HK-2 (cell line): ENCODE results near the gene CRYZL1.
"Not testable (repeated sequence)": the region's sequence is repeated elsewhere in the genome, so short reads cannot be mapped to it uniquely, and the experiment has no call there.

Source experiments
- DNase-seq: peaks from one replicate; pipeline ENCODE4 v3.0.0-alpha.2; 2018; ENCODE audit not compliant: unreplicated experiment

Gene CRYZL1

DNA sequence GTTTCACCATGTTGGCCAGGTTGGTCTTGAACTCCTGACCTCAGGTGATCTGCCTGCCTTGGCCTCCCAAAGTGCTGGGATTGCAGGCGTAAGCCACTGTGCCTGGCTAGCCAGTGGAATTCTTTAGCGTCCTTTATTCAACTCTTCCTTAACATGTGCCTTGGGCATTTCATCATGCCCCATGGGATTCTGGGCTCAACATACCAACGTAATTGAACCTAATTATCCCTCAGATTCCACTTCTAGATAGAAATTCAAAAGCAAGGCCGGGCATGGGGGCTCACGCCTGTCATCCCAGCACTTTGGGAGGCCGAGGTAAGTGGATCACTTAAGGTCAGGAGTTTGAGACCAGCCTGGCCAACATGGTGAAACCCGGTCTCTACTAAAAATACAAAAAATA lies 15.4 kb downstream of the CRYZL1 start:
- not testable (repeated sequence) for DNase-seq

DNA sequence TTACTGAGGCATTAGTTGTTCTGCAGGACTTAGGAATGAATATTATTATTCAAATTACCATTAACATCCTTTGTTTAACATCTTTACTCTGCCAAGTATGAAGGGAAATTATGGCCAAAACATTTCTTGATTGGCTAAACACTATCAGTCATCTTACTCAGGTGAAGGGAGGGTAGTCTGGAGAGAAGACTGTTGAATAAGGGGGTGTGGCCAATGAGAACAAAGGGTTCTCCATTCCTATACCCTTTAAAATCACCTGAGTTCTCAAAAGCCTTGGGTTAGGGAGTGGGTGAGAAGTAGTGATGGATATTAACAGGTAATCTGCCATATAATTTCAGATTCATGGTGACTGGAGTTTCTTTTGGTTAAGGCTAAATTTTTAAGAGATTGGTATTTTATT lies 19.3 kb downstream of the CRYZL1 start:
- DNase-seq: no peak

DNA sequence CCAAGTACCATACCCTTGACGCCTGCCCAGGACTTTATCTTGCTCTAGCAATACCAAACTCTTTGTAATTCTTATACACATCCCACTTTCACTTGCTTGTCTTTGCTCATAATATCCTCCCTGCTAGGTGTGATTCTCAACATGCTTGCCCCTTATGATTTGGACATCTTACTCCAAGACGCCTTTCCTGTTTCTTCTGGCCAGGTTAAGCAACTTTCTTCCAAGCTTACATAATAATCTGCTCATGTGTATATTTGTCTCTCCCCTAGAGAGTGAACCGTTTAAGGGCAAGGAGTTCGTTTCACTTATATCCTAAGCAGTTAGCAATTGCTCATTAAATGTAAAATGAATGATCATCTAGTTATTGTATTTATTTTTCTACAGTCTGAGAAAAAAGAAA lies 21.8 kb downstream of the CRYZL1 start:
- no peak for DNase-seq

DNA sequence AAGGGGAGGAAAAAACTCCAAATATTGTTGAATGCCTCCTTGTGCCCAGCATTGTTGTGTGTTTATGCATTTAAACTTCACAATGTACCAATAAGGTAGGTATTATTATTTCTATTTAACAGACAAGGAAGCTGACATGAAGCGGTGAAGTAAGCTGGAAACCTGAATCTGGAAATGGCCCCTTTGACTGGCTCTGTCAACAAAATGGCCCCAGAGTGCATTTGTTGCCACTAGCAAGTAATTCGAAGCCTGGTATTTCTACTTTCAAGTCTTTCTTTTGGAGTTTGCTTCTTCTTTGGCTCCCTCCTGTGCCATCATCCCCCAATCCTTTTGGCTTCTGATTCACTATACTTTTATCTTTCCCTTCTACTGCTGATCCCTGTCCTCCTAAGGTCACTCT lies 23.1 kb downstream of the CRYZL1 start:
- no peak for DNase-seq

DNA sequence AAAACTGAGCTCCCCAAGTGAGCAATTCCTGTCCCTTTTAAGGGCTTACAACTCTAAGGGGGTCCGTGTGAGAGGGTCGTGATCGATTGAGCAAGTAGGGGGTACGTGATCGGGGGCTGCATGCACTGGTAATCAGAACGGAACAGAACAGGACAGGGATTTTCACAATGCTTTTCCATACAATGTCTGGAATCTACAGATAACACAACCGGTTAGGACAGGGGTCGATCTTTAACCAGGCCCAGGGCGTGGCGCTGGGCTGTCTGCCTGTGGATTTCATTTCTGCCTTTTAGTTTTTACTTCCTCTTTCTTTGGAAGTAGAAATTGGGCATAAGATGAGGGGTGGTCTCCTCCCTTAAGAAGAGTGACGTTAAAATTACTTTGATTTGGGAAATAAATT lies 24.0 kb downstream of the CRYZL1 start:
- DNase-seq: not testable (repeated sequence)

DNA sequence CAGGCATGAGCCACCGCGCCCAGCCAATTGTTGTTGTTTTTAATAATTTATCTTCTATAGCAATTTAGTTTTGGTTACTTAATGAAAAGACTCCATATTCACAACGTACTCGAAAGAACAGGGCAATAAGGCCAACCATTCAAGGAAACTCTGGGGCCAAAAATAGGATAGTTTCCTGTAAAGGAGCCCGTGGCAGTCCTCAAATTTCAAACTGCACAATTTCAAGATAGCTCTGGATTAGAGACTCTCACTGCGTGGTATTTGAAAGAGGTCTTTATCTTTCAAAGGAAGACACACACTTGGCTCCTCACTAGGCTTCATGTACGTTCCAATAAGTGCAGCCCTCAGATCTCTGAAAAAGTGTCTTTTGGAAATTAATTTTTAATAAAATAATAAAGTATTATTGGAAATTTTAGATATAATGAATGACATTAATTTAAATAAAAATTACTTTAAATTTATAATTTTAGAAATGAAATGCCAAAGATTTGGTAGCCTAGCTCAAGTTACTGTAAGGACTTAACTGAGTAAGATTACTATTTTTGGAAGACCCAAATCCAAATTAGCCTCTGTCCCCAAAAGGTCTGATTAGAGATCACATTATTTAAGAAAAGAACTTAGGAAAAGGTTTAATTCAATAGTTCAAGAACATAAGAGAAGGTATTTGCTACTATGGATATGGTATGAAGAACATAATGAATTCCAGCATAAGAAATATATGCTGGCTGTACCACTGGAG lies 30.4 kb downstream of the CRYZL1 start:
- DNase-seq: no peak

DNA sequence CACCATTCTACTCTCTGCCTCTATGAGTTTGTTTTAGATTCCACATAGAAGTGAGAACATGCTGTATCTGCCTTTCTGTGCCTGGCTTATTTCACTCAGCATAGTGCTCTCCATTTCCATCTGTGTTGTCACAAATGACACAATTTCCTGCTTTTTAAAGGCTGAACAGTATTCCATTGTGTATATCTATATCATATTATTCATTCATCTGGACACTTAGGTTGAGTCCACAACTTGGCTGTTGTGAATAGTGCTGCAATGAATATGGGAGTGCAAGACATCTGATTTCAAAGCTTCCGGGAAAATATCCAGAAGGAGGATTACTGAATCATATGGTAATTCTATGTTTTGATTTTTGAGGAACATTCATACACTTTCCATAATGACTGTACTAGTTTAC lies 33.0 kb downstream of the CRYZL1 start:
- no peak for DNase-seq

DNA sequence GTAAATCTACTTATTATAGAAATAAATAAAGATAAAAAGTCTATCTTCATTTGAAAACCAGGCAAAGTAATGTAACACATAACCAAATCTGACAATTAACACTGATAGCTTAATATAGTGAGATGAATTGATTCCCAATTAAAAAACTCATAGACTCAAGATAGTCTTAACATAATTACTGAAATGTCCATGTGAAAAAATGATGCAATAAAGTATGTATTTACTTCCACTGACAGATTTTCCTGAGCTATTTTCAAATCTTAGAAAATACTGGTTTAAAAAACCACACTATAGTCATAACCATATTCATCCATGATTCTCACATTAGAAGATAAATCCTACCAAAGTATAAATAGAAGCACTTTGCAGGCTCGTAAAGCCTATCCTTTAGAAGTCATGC lies 43.5 kb downstream of the CRYZL1 start:
- DNase-seq: no peak

DNA sequence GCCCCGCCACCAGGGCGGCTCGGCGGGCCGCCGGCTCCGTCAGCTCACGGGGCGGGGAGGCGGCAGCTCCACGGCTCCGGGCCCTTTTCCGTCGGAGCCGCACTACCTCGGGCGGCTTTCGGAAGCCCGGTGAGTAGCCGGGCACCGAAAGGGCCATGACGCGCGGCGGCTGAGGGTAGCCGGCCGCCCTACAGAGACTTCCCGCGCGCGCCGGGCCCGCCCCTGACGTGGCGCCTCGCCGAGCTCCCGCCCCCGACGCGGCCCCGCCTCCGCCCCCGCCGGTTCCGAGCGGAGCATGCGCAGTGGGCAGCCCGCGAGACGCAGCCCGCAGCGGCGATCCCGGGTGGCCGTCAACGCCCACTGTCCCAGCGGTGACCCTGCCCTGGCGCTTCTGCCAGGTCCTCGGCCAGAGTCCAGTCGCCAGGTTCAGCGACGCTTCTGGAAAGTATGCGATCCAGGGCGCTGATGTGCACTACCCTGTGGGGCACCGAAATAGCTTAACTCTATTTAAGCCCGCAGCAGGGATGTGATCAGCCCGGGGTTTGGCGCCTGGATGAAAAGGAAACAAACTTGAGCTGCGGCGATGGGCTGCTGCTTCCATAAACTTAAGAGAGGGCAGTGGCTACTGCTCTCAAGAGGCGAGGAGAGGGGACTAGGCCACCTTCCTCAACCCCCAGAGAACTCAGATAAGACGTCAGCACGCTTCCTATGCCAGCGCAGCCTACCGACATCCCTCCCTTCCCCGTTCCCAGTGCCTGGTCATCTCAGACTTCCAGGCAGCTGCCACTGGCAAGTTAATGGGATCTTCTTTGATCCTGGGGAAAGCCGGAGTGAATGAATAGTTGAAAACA lies 52.8 kb downstream of the CRYZL1 start, which contains the start of gene DONSON:
Gene DONSON (minus strand): TSS at position 200 of the 851 bp plus-strand sequence. CDS start 43 bp downstream, at position 157.
- DNase-seq: peak; percentile 87

DNA sequence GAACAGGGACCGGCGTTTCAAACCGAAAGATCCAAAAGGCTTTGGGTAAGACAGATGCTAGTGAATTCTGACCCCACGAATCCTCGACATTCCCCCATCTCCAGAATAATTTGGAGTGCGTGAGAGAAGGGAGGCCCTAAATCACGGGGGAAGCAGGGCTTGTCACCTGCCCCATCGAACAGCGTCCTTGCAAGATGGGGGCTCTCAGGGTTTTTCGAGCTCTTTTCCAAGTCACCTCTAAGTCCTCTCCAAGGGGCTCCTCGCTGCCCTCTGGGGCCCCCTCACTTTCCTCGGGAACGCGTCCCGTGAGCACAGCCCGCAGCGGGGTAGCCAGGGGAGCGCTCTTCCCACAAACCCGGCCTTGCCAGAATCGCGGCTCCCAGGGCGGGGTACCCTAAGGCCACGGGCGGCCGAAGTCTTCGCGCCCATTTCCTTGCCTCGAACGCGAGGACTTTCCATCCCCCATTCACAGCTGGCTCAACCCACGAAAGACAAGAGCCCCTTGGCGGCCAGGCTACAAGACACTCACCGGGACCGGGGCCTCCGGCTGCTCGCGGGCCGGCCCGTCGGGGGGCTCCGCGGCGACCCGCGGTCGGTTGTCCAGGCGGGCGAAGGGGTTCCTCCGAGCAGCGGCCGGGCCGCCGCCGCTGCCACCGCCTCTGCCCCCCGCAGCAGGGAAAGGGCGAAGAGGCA lies 53.6 kb downstream of the CRYZL1 start:
- DNase-seq: peak; percentile 31

DNA sequence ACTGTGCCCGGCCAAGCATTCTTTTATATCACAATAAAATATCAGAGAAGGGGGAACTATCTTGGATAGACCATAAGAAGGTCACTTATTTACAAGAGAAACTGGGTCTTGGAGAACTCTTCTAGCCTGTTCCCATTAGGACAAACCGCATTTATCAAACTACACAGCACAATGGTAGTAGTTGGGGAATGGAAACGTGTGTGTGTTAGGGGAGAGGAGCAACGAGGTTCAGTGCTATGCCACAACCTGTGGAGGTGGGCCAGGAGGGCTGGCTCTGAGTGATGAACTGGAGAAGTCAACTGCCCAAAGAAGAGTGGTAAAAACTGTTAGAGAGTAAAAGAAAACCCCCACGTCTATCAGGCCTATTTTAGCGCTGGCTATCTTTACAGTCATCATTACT lies 54.6 kb downstream of the CRYZL1 start:
- no peak for DNase-seq

DNA sequence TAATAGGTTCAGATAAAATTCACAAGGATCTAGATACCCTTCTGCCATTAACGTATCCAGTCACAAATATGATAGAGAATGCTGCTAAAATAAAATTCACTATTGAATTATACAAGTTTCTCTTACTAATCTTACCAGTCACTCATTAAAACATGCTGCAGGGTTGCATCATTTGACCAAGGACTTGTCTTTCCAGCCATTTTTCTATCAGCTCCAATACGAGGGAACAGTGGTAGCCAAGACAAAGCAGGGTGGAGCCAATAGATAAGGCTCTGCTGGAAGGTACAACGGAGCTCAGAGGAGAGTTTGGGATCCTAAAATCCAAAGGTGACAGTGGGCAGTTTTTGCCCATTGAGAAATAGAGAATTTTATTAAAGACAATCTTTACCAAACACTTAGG lies 57.1 kb downstream of the CRYZL1 start:
- DNase-seq: no peak

DNA sequence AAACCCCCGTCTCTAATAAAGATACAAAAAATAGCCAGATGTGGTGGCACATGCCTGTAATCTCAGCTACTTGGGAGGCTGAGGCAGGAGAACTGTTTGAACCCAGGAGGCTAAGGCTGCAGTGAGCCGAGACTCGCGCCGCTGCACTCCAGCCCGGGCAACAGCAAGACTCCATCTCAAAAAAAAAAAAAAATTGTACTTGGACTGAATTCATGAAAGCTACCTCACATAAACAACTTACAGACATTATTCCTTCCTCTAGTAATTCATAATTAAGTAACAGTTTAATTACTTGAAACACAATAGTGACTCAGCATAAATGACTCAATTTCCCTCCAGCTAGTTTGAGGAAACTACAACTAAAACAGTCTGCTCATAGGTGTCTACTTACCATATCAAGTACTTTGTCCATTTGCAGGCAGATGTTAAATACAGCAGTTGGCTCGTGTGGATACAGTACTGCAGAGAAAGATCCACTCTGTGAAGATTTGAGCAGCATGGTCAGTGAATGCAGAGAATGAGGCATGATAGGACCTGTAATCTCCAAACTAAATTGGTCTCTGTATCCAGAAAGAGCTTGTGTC lies 62.5 kb downstream of the CRYZL1 start:
- no peak for DNase-seq

DNA sequence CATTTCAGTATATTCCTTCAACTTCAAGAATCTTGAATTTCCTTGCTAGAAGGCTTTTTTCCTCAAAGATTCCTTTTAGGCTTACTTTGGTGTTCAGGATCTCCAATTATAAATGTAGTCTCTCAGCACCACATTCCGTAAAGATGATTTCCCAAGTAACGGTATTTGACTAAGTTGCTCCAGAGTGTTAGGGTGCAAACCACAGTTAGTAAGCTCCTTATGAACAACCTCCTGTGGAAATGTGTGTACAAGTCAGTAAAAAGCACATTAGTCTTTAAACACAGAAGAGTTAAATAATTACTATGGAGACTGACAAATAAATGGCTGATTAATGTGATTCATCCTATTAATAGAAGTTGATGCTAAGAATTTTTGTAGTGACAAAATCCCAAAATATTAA lies 63.3 kb downstream of the CRYZL1 start:
- DNase-seq: no peak

DNA sequence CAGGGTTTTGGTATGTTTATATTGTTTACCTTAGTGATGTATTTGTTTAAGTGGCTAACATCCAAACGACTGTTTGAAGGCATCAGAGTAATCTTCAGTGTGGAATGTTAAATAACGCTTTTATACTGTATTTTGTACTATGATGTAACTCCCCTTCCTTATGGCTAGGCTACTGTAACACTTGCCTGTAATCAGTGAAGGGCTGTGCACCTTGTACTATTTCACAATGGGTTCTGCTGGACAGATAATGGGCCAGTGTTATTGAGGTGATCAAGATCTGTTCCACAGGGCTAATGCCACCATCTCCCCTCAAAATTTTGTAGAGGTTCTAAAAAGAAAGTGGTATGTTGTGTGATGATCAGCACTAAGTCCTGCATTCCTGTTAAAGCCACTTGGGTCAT lies 64.8 kb downstream of the CRYZL1 start:
- DNase-seq: not testable (repeated sequence)

DNA sequence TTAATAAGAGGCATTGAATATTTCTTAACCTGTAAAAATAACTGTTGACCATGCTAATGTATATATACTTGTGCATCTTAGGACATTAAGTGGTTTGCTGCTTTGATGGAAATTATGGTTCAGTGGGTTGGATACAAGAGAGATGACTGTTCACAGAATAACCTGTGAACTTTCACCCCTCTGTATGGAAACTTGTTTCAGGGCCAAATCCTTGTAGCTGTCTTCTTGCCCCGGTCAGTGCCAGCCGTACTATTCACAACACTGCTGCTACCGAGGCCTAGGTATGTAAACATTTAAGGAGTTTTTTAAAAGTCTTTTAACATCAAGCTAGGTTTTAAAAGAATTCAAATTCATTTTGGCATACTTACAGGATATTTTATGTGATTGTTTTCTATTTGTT lies 69.2 kb downstream of the CRYZL1 start:
- DNase-seq: no peak

DNA sequence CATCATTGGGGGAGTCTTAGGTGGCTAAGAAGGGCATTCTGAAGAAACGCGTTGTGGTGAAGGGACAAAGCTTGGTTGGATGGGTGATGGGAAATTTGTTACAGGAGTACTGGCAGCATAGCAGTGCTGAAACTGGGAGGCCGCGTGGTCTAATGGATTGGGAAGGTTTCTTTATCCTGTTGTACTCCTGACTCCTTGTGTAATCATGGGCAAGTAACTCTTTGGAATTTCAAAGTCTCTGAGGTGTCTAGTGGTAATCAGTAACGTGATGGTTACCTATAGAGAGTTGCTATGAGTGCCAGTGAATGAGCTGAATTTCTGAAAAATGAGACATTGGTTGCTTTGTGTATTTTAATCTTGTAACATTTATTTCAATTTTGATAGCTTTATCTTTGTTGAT lies 71.5 kb downstream of the CRYZL1 start:
- peak; percentile 26 for DNase-seq

DNA sequence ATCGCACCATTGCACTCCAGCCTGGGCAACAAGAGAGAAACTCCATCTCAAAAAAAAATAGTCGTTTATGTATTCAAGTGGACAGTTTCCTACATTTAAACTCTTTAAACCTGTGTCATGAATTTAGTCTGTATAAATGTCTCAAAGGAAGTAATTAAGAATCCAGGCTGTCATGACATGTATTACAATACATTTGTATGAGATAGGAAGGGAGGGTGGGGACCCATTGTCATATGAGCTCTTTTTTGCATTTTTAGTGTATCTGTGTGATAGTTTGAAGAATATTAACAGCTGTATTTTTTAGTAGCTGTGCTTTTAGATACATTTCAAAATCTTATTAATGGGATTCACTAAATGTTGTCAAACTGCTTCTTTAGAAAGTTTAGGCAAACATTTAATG lies 73.1 kb downstream of the CRYZL1 start:
- DNase-seq: no peak

DNA sequence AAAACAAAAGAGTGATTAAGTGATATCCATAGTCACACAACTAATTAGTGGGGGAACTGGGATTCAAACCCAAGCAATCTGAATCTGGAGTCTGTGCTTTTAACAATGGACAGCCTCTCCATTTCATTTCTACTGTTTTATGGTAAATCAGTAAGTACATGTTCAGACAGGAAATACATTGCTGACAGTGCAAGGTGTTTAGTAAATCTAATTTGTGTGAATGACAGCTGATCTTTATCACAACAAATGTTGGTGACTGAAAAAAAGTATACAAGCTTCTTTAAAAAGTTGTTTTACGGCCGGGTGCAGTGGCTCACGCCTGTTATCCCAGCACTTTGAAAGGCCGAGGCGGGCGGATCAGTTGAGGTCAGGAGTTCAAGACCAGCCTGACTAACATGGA lies 73.6 kb downstream of the CRYZL1 start:
- no peak for DNase-seq

DNA sequence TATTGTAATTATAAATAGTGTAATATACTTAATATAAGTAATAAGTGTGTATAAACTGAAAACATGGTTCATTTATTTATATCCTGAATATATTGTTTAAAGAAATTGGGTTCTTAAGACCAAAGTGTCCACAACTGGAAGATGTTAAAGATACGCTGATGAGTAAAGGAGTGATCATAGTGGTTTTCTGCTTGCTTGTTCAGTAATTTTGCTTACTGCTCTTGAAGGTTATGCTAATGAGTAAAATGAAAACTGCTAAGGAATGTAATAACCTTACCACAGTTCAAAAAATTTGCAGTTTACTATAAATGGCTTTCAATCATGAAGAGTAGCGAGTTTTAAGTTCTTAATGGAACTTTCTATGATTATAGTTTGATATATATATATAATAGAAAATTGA lies 75.0 kb downstream of the CRYZL1 start:
- no peak for DNase-seq

DNA sequence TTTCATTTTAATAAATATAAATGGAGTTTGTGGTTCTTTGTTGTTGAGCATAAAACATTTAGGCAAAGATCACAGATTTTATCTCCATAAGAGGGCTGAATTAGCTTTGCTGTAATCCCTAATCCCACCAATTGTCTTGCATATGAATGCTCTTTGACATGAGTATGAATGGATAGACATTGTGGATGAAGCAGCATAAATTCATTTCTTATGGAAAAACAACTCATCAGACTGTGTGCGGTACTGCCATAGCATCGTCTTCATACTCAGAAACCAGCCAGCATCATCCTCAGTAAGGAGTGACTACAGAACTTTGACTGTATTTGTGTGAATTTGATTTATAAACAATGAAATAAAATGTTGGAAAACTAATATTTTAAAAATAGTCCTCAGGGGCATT lies 79.2 kb downstream of the CRYZL1 start:
- no peak for DNase-seq

DNA sequence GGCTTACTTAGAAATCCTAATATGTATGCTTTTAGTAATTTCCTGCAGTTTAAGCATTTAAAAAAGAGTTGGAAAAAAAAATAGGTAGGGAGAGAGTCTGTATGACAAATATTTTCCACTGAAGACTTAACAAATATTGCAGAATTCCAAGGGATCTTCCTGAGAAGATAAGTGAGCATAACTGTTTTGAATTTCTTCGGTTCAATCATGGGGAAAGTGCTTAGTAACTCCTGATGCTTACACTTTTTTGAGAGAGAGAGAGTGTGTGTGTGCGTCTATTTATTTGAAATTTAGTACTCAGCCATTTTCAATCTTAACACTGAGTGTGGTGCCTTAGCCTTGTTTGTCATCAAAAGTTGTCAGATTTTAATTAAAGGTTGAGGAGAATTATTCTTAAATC lies 80.2 kb downstream of the CRYZL1 start:
- no peak for DNase-seq
